GM19397 (cell line): ENCODE measurements around the gene PRIM2.
A peak's percentile ranks its signal among the peaks of the same experiment; 100 is the strongest.
"Not testable (repeated sequence)": the region's sequence is repeated elsewhere in the genome, so short reads cannot be mapped to it uniquely, and the experiment has no call there.

Source experiments
- ATAC-seq: cut with Tn5 transposase; IDR thresholded peaks from one replicate; pipeline ENCODE4 v1.9.1; 2021; ENCODE audit warnings: mild to moderate bottlenecking, moderate library complexity; ENCODE audit not compliant: unreplicated experiment

Gene PRIM2

GRCh38 chr6:57359766-57360165, 42.3 kb downstream of the PRIM2 start:
- ATAC-seq = not testable (repeated sequence)

GRCh38 chr6:57362340-57362739, 44.9 kb downstream of the PRIM2 start:
- ATAC-seq = not testable (repeated sequence)

GRCh38 chr6:57365076-57365583, 47.7 kb downstream of the PRIM2 start:
- ATAC-seq = not testable (repeated sequence)

GRCh38 chr6:57368965-57369731, 51.7 kb downstream of the PRIM2 start:
- not testable (repeated sequence) for ATAC-seq

DNA sequence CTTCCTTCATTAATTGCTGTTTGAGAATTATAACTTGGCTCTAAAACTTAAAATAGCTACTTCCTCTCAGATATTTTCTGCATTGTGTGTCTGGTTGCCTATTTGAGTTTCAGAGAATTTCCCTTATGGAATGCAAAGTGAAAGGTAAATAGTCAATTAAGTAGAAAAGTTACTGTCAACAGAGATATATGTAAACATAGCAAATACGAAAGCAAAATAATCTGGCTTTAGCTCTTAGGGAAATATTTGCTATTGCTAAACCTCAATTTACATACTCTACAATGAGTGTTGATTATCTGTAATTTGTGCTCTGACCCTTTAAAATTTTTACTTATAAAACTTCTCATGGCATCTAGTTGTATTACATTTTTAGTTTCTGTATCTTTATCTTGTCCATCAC, 54.3 kb downstream of the PRIM2 start:
- ATAC-seq = not testable (repeated sequence)

DNA sequence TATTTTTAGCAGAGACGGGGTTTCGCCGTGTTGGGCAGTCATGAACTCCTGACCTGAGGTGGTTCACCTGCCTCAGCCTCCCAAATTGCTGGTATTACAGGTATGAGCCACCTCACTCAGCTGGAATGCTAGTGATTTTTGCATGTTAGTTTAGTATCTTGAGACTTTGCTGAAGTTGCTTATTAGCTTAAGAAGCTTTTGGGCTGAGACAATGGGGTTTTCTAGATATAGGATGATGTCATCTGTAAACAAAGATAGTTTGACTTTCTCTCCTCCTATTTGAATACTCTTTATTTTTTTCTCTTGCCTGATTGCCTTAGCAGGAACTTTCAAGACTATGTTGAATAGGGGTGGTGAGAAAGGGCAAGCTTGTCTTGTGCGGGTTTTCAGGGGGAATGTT, 57.3 kb downstream of the PRIM2 start:
- not testable (repeated sequence) for ATAC-seq

DNA sequence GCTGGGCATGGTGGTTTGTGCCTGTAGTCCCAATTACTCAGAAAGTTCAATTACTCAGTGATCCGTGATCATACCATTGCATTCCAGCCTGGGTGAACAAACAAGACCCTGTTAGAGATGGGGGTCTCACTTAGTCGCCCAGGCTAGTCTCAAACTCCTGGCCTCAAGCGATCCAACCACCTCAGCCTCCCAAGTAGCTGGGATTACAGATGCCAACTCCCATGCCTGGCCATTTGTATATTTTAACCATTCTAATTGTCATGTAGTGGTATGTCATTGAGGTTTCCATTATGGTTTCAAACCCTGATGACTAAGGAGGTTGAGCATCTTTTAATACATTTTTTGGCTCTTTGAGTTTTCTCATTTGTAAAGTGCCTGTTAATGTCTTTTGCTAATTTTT, 58.7 kb downstream of the PRIM2 start:
- not testable (repeated sequence) for ATAC-seq

- not testable (repeated sequence) for ATAC-seq
Measured at GRCh38 chr6:57389038-57389592, 71.7 kb downstream of the PRIM2 start.

DNA sequence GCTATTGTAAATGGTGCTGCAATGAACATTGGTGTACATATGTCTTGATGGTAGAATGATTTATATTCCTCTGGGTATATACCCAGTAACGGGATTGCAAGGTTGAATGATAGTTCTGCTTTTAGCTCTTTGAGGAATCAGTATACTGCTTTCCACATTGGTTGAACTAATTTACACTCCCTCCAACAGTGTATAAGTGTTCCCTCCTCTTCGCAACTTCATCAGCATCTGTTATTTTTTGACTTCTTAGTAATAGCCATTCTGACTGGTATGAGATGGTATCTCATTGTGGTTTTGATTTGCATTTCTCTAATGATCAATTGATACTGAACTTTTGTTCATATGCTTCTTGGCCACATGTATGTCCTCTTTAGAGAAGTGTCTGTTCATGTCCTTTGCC, 73.4 kb downstream of the PRIM2 start:
- ATAC-seq = not testable (repeated sequence)

DNA sequence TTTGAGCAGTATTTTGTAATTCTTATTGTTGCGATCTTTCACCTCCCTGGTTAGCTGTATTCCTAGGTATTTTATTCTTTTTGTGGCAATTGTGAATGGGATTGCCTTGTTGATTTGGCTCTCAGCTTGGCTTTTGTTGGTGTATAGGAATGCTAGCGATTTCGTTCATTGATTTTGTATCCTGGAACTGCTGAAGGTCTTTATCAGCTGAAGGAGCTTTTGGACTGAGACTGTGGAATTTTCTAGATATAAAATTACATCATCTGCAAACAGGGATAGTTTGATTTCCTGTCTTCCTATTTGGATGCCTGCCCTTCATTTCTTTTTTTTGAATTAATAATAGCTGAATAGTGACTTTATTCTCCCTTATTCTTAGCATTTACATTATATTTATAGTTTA, 74.6 kb downstream of the PRIM2 start:
- ATAC-seq = not testable (repeated sequence)

DNA sequence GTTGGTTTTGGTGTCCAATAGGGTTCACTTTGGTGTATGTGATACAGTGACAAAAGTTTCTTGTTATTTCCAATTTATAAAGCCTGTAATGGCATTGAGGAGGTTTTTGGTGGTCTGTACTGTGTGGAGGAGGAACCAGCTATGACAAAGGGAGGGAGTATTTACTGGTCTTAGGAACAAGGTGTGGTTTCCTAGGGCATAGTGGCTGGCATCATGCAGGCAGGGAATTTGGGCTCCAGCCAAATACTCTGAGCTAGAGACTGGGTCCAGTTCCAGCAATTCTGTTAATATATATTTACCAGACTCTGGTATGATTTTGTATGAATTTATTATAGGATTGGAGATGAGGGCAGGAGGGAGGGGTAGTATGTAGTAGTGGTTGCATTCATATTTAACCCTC, 101.9 kb downstream of the PRIM2 start:
- ATAC-seq = not testable (repeated sequence)

GRCh38 chr6:57421503-57421902, 104.1 kb downstream of the PRIM2 start:
- ATAC-seq = no peak

DNA sequence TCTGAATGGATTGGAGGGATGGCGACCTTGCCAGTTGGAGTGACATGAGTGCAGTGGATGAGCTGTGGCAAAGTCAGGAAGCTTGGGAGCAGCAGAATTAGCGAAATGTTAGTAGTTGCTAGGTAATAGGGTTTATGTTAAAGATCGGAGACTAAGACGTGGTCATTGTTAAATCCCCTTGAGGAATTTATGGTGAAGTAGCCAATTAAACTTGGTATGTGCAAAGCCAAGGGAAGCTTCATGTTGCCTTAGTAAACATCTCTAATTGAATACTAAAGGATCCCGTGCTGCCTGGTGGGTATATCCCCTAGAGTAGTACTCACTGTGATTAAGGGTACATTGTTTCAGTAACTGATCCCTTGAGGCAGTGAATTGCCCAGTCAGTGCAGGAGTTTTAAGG, 106.0 kb downstream of the PRIM2 start:
- ATAC-seq = no peak

GRCh38 chr6:57431742-57432141, 114.3 kb downstream of the PRIM2 start:
- ATAC-seq = not testable (repeated sequence)

- no peak for ATAC-seq
Measured at GRCh38 chr6:57432157-57432556, 114.7 kb downstream of the PRIM2 start.

- ATAC-seq = peak; percentile 65
Measured at GRCh38 chr6:57432919-57433684, 115.7 kb downstream of the PRIM2 start.

DNA sequence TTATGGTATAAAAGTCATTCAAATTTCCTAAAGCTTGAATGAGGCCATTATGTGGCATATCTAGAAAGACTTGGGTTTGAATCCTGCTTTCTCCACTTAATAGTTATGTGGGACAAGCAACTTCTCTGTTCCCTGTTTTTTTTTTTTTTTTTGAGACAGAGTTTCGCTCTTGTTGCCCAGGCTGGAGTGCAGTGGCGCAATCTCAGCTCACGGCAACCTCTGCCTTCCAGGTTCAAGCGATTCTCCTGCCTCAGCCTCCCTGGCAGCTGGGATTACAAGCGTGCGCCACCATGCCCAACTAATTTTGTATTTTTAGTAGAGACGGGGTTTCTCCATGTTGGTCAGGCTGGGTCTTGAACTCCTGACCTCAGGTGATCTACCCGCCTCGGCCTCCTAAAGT, 116.4 kb downstream of the PRIM2 start:
- ATAC-seq = not testable (repeated sequence)

- no peak for ATAC-seq
Measured at GRCh38 chr6:57434944-57435343, 117.5 kb downstream of the PRIM2 start.

- no peak for ATAC-seq
Measured at GRCh38 chr6:57435475-57436160, 118.2 kb downstream of the PRIM2 start.

GRCh38 chr6:57440735-57441134, 123.3 kb downstream of the PRIM2 start:
- ATAC-seq = not testable (repeated sequence)

GRCh38 chr6:57442133-57442532, 124.7 kb downstream of the PRIM2 start:
- ATAC-seq = not testable (repeated sequence)
